Muscle layer of colon (tissue), 2 donors: ENCODE results near the gene PRELID3B.

Source experiments
- H3K27ac ChIP-seq: one replicate; pipeline ENCODE4 v1.7.0; 2013; ENCODE audit warnings: low read depth, mild to moderate bottlenecking, low read length, moderate library complexity
- H3K27me3 ChIP-seq, 2 donors: one replicate each; pipeline ENCODE4 v1.7.0; 2013; ENCODE audit warnings: low read length in 2 of 2, mild to moderate bottlenecking in 2 of 2; ENCODE audit not compliant: insufficient read depth in 2 of 2, control insufficient read depth in 1 of 2
- H3K36me3 ChIP-seq: one replicate; pipeline ENCODE4 v1.7.0; 2013; ENCODE audit warnings: mild to moderate bottlenecking, low read length; ENCODE audit not compliant: insufficient read depth
- H3K4me1 ChIP-seq: one replicate; pipeline ENCODE4 v1.7.0; 2013; ENCODE audit warnings: mild to moderate bottlenecking, low read length; ENCODE audit not compliant: insufficient read depth
- H3K4me3 ChIP-seq, 2 donors: one replicate each; pipeline ENCODE4 v1.7.0; 2013; ENCODE audit warnings: low read length in 2 of 2, low read depth in 1 of 2, mild to moderate bottlenecking in 1 of 2, moderate library complexity in 1 of 2
- H3K9ac ChIP-seq: one replicate; pipeline ENCODE4 v1.7.0; 2013; ENCODE audit warnings: low read length
- H3K9me3 ChIP-seq: one replicate; pipeline ENCODE4 v1.7.0; 2013; ENCODE audit warnings: mild to moderate bottlenecking, low read length
- donor health status: abdominal sarcoma.
- donor health status: Adenocarcinoma of cecum.

PRELID3B gene

DNA sequence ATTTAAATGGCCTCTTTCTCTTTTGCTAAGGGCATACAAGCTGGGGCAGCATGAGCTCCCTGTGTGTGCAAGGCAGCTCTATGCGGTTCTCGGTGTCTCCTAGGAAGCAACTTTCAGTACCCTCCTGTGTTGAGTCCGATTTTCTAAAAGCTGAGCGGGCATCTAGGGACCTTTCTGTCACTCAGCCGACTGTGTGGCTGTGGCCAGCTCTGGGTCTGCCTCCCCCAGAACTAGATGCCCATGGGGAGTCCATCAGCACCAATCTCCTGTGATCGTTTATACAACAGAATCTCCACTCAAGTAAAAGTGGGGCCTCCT is 54.1 kb downstream of the PRELID3B start:
- no peak overlapping the region for H3K9ac ChIP-seq
- no peaks in the 10 kb centered on the region for H3K27me3 ChIP-seq
- H3K36me3 ChIP-seq = peaks cover 70% of the 10 kb centered on the region
- peaks cover 18% of the 10 kb centered on the region for H3K4me1 ChIP-seq
- H3K4me3 ChIP-seq = no peak overlapping the region
- H3K27ac ChIP-seq = no peak overlapping the region
- no peaks in the 10 kb centered on the region for H3K9me3 ChIP-seq

DNA sequence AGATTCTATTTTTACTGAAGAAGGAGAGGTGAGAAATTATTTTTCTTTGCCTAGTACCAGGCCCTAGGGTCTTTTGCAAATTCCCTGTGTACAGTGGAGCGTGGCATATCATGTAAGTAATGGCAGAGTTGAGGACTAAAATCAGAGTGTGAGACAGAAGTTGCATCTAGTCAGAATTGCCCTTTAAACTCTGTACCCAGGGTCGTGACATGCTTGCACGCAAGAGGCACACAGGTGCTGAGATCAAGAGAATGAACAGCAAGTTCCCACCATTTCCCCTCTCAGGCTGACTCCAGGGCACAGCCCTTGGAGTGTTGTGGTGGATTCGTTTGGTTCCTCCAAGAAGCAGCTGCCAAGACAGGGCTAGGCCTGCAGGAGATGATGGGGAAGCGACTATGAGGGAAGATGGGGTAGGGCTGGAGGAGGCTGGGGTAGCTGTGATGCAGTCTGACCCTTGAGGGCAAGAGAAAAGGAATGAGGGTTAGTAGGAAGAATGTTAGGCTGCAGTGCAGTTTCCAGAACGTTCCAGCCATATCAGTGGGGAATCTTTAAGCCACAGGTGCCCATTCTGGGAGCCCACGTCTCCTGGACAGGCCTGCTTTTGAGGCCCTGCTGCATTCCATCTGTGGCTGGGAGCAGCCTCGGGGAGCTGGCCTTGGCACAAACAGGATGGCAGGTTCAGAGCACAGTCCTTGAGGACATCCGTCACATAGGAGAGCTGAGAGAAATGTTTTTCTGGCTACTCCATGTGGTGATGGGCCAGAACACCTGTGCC is 54.6 kb downstream of the PRELID3B start:
- H3K4me3 ChIP-seq = no peak overlapping the region
- H3K27ac ChIP-seq = no peak overlapping the region
- H3K36me3 ChIP-seq = peaks cover 64% of the 10 kb centered on the region
- no peaks in the 10 kb centered on the region for H3K9me3 ChIP-seq
- peaks cover 20% of the 10 kb centered on the region for H3K4me1 ChIP-seq
- H3K27me3 ChIP-seq = no peaks in the 10 kb centered on the region
- no peak overlapping the region for H3K9ac ChIP-seq

DNA sequence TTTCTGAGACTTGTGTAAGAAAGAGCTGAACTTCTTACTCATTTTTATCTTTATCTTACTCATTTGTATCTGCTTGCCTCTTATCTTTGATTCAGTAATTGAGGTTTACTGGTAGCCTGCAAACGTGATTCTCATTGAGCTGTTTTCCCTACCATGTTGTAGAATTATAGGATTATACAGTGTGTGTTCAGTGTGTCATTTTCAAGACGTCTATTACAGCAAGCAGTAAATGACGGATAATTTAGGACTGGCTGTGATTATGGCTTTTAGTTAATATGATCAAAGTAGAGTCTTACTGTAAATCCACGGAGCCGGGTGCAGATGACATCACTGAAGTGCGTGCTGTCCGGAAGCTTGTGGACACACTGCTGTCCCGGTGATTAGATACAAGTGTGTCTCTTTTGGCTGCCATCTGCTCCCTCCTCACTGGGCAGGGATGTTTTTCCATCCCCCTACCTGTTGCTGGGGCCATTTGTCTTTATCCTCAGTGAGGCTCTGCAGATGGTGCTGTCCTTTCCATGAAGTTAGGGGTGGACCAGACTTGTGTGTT is 55.5 kb downstream of the PRELID3B start:
- Histone ChIP-seq H3K4me1 (peaks cover 30% of the 10 kb centered on the region), H3K4me3 (no peak overlapping the region), H3K36me3 (peaks cover 55% of the 10 kb centered on the region), H3K9me3 (no peaks in the 10 kb centered on the region), H3K9ac (no peak overlapping the region), H3K27me3 (no peaks in the 10 kb centered on the region), H3K27ac (no peak overlapping the region)

DNA sequence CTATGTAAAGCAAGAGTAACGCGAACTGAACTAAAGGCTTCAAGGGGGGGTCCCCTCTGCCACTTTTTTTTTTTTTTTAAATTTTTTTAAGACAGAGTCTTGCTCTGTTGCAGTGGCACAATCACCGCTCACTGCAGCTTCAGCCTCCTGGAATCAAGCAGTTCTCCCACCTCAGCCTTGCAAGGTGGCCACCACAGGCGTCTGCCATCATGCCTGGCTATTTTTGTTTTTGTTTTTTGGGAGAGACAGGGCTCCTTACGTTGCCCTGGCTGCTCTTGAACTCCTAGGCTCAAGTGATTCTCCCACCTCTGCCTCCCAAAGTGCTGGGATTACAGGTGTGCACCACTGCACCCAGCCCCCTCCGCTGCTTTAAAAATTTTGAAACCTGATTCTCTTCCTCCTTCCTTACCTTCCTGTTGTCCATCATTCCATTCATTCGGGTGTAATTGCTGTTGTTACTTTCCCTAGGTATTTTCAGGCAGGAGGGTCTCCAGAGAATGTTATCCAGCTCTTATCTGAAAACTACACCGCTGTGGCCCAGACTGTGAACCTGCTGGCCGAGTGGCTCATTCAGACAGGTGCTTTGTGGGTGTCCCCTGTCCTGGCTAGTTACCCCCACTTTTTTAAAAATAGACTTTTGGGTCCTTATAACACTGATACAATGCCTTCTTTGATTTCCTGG is 56.2 kb downstream of the PRELID3B start:
- Histone ChIP-seq H3K9me3 (no peaks in the 10 kb centered on the region), H3K36me3 (peaks cover 49% of the 10 kb centered on the region), H3K4me1 (peaks cover 30% of the 10 kb centered on the region), H3K9ac (no peak overlapping the region), H3K4me3 (no peak overlapping the region), H3K27ac (no peak overlapping the region), H3K27me3 (no peaks in the 10 kb centered on the region)

DNA sequence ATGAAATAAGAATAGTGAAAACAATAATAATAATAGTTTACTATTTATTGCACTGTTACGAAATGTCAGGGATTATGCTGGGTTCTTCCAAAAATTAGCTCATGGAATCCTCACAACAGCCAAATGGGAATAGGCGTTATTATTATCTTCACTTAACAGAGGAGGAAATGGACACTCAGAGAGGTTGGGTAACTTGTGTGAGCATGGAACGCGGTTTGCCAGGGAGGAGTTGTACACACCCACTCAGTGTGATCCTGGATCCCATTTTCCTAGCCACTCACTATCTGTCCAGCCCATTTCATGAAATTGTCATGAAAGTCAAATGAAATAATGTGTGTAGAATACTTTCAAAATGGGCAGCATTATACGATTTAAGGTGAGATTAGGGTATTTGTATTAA is 56.9 kb downstream of the PRELID3B start:
- H3K4me3 ChIP-seq = no peak overlapping the region
- no peak overlapping the region for H3K9ac ChIP-seq
- H3K36me3 ChIP-seq = peaks cover 41% of the 10 kb centered on the region
- no peak overlapping the region for H3K27ac ChIP-seq
- no peaks in the 10 kb centered on the region for H3K9me3 ChIP-seq
- H3K27me3 ChIP-seq = no peaks in the 10 kb centered on the region
- H3K4me1 ChIP-seq = peaks cover 30% of the 10 kb centered on the region

DNA sequence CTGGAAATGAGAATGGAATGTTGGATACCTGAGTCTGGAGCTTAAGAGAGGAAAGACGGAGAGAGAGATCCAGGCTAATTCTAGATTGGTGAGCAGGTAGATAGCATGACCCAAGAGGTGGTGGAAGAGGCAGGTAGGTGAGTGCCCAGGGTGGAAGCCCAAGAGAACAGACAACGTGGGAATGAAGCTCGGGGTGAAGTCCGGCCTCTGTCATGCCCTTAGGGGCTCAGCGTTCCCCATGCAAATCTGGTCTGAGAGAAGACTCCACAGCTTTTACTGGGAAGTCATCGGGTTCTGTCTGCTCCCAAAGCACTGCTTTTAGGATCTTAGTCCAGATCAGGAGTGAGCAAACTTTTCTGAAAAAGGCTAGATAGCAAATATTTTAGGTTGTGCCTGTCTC is 57.9 kb downstream of the PRELID3B start:
- Histone ChIP-seq H3K27me3 (no peaks in the 10 kb centered on the region), H3K9ac (no peak overlapping the region), H3K9me3 (no peaks in the 10 kb centered on the region), H3K4me3 (no peak overlapping the region), H3K27ac (no peak overlapping the region), H3K4me1 (peaks cover 30% of the 10 kb centered on the region), H3K36me3 (peaks cover 32% of the 10 kb centered on the region)
